Activated gamma-delta T cell (primary cell): Measurements from ENCODE around the gene CSNK2B.
"Not testable (repeated sequence)": the region's sequence is repeated elsewhere in the genome, so short reads cannot be mapped to it uniquely, and the experiment has no call there.

Source experiments
- DNase-seq: peaks from one replicate; lab custom pipeline; 2025; lab: John Stamatoyannopoulos, UW

The CSNK2B gene

GRCh38 chr6:31687860-31688693, 22.2 kb downstream of the CSNK2B start:
- DNase-seq: no peak

GRCh38 chr6:31689249-31690110, 23.6 kb downstream of the CSNK2B start:
- DNase-seq: no peak

- DNase-seq: no peak
These were observed 24.6 kb downstream of the CSNK2B start for GRCh38 chr6:31690231-31691077.

- DNase-seq: no peak
These were observed 25.2 kb downstream of the CSNK2B start for GRCh38 chr6:31691078-31691463.

- DNase-seq: no peak
These were observed 25.8 kb downstream of the CSNK2B start for GRCh38 chr6:31691564-31692108.

GRCh38 chr6:31692353-31692752, 26.5 kb downstream of the CSNK2B start:
- no peak for DNase-seq

GRCh38 chr6:31692886-31693285, 27.0 kb downstream of the CSNK2B start:
- no peak for DNase-seq

GRCh38 chr6:31693535-31693934, 27.7 kb downstream of the CSNK2B start:
- DNase-seq: no peak

- DNase-seq: no peak
These were observed 31.7 kb downstream of the CSNK2B start for GRCh38 chr6:31697555-31697954.

- DNase-seq: no peak
These were observed 35.0 kb downstream of the CSNK2B start for GRCh38 chr6:31700740-31701401.

- no peak for DNase-seq
These were observed 36.0 kb downstream of the CSNK2B start for GRCh38 chr6:31701666-31702404.

GRCh38 chr6:31702405-31702818, 36.5 kb downstream of the CSNK2B start:
- DNase-seq: no peak

GRCh38 chr6:31702819-31703716, 37.2 kb downstream of the CSNK2B start, which contains the start of gene ABHD16A:
Gene ABHD16A (minus strand): TSS chr6:31703324. CDS start chr6:31703281, 43 bp downstream.
- peak; percentile 89 for DNase-seq

GRCh38 chr6:31705931-31706330, 40.1 kb downstream of the CSNK2B start:
- DNase-seq: no peak

- no peak for DNase-seq
These were observed 40.7 kb downstream of the CSNK2B start, which contains the start of gene LY6G6F for GRCh38 chr6:31706599-31706998. Gene LY6G6F (plus strand): TSS chr6:31706866. CDS start chr6:31706907, 41 bp downstream.

GRCh38 chr6:31707701-31708100, 41.8 kb downstream of the CSNK2B start:
- DNase-seq: no peak

- no peak for DNase-seq
These were observed 42.3 kb downstream of the CSNK2B start for GRCh38 chr6:31708224-31708623.

- DNase-seq: not testable (repeated sequence)
These were observed 43.3 kb downstream of the CSNK2B start for GRCh38 chr6:31709157-31709556.
